AML-193 (cell line): Measurements from ENCODE around the gene RYR2.
"Not testable (repeated sequence)": the region's sequence is repeated elsewhere in the genome, so short reads cannot be mapped to it uniquely, and the experiment has no call there.

Experiments used
- DNase-seq, 2 experiments: peaks; one replicate each; lab custom pipeline; 2025; lab: John Stamatoyannopoulos, UW

RYR2 gene

GRCh38 chr1:237794071-237794470 lies 752.1 kb downstream of the RYR2 start:
- DNase-seq = no peak

GRCh38 chr1:237795558-237795957 lies 753.6 kb downstream of the RYR2 start:
- DNase-seq = no peak

DNA sequence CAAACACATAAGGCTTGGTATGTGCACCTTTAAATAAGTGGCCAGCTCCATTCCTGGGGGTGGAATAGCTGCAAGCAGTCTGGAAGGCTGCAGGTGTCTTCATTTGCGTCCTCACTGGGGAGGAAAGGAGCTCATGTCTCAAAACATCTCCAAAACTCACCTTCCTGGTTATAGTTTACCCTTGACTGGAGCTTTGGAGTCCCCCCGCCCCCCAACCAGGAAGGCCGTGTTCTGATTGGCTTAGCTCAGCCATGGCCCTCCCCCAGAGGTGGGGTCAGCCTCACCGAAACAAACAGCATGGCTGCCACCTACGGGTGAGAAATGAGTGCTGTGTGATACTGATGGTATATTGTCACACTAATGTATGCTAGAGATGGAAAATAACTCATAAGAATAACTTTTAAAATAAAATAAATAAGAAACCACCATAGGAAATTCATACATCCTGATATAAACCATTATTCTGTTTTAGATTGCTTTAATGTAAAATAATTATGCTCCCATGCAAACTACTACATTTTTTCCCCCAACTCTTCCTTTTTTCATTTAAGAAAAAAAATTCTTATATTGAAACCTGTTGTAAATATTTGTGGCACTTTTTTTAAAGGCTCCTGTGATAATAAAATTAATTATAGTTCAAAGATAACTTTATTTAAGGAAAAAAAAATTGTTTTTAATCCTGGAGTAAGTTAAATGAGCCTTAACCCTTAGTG lies 757.9 kb downstream of the RYR2 start:
- DNase-seq = peak; percentile 56 to 57

- DNase-seq = no peak
Observed at GRCh38 chr1:237804516-237804915, 762.5 kb downstream of the RYR2 start.

- no peak for DNase-seq
Observed at GRCh38 chr1:237809099-237809498, 767.1 kb downstream of the RYR2 start.

DNA sequence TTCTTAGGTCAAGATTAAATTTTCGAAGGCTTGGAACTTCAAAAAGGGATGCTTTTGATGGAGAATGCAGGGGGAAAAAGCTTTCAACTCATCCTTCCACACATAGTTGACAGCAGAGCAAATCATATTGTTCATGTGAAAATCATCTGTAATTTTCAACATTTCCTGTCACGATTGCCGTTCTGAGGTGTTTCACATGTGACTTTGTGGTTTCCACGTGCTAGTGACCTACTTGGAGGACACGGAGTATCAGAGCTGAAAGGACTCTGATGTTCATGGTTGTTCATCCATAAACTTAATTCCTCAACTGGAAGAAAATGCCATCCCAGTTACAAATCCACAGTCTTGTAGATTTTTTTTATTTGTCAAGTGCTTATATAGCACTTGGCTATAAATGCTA lies 769.6 kb downstream of the RYR2 start:
- no peak for DNase-seq

GRCh38 chr1:237812061-237812460 lies 770.1 kb downstream of the RYR2 start:
- no peak for DNase-seq

DNA sequence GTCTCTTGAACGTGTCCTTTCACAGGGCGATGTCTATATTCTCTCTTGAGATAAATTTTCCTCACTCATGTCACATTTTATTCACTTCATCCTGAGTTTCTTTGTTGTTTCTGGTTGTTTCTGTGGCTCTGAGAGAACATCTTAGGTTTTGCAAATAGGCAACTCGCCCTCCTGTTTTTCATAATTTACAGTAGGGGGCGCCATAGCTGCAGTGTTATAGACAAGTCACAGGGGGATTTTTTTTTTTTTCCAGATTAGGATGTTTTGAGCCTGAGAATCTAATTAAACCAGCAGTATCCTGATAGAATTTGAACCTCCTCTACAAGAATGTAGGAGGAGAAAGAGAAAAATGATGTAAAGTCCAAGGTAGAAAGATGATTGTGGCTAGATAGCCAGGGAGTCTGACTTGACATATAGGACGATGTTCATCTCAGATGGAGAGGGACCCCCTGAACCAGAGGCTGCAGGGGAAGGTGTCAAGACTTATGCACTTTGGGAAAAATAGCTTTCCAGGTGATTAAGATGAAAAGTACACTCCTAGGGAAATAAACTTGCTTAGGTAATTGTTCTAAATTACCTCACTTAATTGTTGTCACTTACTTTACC lies 772.4 kb downstream of the RYR2 start:
- DNase-seq = peak in 1 of 2 experiments; percentile 6

- no peak for DNase-seq
Observed at GRCh38 chr1:237817277-237817676, 775.3 kb downstream of the RYR2 start.

DNA sequence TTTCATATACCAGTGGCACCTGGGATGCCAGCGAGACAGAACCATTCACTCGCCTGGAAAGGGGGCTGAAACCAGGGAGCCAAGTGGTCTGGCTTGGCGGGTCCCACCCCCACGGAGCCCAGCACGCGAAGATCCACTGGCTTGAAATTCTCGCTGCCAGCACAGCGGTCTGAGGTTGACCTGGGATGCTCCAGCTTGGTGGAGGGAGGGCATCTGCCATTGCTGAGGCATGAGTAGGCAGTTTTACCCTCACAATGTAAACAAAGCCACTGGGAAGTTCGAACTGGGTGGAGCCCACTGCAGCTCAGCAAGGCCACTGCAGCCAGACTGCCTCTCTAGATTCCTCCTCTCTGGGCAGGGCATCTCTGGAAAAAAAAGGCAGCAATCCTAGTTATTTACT lies 778.6 kb downstream of the RYR2 start:
- DNase-seq = not testable (repeated sequence)

DNA sequence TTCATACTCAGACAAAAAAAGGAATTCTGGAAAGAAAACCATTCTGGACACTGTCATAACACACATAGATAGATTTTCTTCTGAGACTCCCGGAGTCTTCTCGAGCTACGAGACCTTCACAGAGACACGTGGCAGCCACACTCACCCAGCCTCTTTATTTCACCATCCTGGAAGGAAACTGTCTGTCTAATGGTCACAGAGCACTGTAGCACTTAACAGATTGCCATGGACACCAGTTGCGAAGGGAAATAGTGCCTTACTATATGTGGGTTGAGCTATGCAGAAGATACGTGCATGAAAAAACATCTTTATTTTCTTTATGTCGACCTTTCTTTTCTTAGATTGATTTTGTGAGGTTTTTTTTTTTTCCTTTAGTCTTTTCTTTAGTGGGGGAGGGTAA lies 790.9 kb downstream of the RYR2 start:
- DNase-seq = no peak

DNA sequence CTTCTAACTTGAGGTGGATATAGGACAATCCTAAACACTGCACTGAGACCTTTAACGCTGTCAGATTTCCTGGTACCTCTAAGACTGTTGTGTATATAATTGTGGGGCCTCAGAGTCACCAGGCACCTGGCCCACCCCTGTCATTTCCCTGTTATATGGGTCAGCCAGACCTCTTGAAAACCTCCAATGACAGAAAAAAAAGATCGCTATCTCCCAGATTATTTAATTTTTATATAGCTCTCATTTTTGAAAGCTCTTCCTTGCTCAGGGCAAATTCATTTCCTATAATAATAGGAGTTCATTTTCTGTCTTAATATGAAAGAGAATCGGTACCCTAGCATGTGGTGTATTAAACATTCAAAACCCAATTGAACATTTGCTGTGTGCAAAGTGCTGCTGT lies 792.1 kb downstream of the RYR2 start:
- DNase-seq = no peak

- DNase-seq = no peak
Observed at GRCh38 chr1:237834461-237834860, 792.5 kb downstream of the RYR2 start.

DNA sequence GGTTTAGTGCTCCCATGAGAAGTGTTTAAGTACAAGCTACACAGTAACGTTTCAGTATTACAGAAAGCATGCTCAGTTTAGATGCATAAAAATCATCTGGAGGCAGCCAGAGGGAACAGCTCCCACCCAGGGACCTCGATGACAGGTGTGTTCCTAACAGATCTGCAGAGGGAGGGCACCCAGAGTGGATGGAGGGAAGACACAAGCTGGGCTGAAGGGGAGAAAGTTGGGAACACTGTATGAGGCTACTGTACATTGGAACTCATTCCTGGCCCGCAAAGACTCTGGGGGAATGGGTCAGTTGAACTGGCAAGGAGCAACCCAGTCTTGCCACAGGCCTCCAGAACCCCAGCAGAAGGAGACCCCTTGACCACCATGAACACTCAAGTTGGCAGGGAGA lies 796.3 kb downstream of the RYR2 start:
- DNase-seq = no peak

- no peak for DNase-seq
Observed at GRCh38 chr1:237838904-237839534, 797.0 kb downstream of the RYR2 start.

- no peak for DNase-seq
Observed at GRCh38 chr1:237841485-237841884, 799.5 kb downstream of the RYR2 start.

DNA sequence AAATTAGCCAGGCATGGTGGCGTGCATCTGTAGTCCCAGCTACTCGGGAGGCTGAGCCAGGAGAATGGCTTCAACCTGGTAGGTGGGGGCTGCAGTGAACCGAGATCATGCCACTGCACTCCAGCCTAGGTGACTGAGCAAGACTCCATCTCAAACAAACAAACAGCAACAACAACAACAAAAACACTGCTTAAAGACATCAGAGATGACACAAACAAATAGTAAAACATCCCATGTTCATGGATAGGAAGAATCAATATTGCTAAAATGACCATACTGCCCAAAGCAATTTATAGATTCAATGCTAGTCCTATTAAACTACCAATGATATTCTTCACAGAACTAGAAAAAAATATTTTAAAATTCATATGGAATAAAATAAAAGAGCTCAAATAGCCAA lies 801.5 kb downstream of the RYR2 start:
- not testable (repeated sequence) for DNase-seq

- peak; percentile 29 to 47 for DNase-seq
Observed at GRCh38 chr1:237851210-237851845, 809.3 kb downstream of the RYR2 start.

DNA sequence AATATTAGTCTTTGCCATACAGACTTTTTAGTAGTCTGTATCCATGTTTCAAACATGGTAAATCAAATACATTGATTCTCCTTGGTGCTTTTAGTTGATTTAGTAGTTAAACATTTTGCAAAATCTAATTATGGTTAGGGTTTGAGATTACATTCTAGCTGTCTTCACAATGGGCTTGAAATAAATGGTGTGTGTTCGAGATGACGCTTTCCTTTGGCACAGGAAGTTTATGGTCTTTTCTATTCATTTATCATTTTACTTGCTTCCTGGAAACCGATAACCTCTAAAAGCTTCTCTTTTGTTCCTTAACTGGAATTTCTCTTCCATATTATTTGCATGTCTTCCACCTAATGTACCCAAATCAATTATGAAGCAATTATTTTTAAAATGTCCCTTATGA lies 810.4 kb downstream of the RYR2 start:
- no peak for DNase-seq

- DNase-seq = no peak
Observed at GRCh38 chr1:237857455-237857854, 815.5 kb downstream of the RYR2 start.

DNA sequence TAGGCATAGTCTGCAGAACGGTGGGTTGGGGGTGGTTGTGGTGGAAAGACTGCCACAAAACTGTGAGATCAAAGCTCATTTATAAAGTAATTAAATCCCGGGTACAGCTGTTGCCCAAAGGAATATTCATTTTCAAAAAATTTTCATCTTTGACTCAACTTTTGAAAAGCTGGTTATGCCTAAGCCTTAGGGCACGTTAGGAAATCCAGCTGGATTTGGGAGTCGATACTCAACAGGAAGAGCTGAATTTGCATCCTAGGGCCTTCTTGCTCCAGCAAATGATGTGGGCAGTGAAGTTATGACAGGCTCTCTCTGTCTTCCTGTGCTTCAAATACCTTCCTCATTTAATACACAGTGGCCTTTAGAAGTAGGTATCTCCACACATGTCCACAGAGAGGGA lies 817.0 kb downstream of the RYR2 start:
- DNase-seq = no peak

GRCh38 chr1:237861944-237862343 lies 820.0 kb downstream of the RYR2 start:
- no peak for DNase-seq

DNA sequence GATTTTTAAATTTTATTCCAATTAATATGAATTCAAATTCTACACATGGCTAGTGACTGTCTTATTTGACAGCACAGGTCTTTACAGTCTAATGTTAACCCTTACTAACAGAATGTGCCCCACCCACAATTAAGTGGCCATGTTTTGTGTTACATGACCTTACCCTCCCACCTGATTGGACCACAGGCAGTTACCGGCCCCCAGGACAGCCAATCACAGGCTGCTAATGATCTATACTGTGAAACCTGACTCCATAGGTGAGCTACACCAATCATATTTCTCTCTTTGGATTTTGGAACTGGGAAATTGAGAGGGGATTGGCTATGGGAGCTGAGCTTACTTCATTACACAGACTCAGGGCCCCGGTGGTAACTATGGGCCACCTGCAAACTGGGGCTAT lies 821.2 kb downstream of the RYR2 start:
- no peak for DNase-seq
